GM12892 (cell line): Measurements from ENCODE around the gene ALDH1A1.

Source experiments
- DNase-seq: peaks from one replicate; pipeline ENCODE4 v3.0.0; 2011; ENCODE audit not compliant: insufficient read length
- FAIRE-seq: peaks from 2 replicates; lab custom pipeline; 2011; peaks lifted over from hg19 to GRCh38; lab: Jason Lieb, UNC
- POLR2A ChIP-seq: IDR thresholded peaks from 2 replicates; pipeline ENCODE4 v1.6.1; 2011; ENCODE audit warnings: low read depth, low read length, control low read depth
- POLR2AphosphoS5 ChIP-seq: IDR thresholded peaks from 2 replicates; pipeline ENCODE4 v1.6.1; 2011; ENCODE audit warnings: low read depth, low read length, control low read depth
- TAF1 ChIP-seq: IDR thresholded peaks from 2 replicates; pipeline ENCODE4 v1.6.1; 2011; ENCODE audit warnings: low read depth, mild to moderate bottlenecking, control low read depth, low read length, borderline replicate concordance

Gene ALDH1A1

DNA sequence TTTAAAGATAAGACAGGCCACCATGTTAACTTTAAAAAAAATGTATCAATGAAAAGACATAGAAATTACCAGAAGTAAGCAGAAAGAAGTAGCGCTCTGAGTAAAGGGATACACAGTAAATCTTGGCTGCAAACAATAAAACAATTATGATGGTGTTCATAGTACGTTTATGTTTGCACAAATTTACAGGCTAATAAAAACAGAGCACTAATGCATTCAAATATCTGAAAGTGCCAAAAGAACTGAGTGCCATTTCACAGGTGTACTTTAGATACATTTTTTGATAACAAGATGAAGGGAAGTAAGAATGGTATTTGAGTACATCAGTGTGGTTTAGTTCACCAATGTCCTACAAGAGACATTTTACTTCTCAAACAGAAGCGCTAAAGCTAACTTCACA is 32.9 kb upstream of the ALDH1A1 start:
- DNase-seq (no peak), FAIRE-seq (no peak)
- no peak for TF ChIP-seq POLR2A
- no peak for TF ChIP-seq TAF1

DNA sequence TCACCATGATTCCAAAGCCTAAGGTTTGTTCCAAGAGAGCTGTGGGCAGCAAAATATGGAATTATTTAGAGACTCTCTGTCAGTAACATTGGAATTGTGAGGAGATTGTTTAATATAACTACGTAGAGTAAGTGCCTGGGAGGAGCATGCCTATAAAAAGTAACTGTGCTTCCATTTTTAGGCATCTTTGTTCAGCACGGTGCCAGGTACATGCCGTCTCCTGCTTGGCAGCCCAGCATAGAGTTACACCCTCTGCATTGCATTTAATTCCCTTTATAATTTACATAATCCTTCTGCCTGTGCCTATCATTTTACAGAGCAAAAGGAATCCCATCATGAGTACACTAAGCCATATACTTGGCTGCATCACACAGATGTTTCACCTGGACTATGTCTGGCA is 32.1 kb upstream of the ALDH1A1 start:
- no peak for FAIRE-seq
- TF ChIP-seq POLR2AphosphoS5 = no peak
- no peak for TF ChIP-seq TAF1
- TF ChIP-seq POLR2A = no peak
- DNase-seq = no peak

DNA sequence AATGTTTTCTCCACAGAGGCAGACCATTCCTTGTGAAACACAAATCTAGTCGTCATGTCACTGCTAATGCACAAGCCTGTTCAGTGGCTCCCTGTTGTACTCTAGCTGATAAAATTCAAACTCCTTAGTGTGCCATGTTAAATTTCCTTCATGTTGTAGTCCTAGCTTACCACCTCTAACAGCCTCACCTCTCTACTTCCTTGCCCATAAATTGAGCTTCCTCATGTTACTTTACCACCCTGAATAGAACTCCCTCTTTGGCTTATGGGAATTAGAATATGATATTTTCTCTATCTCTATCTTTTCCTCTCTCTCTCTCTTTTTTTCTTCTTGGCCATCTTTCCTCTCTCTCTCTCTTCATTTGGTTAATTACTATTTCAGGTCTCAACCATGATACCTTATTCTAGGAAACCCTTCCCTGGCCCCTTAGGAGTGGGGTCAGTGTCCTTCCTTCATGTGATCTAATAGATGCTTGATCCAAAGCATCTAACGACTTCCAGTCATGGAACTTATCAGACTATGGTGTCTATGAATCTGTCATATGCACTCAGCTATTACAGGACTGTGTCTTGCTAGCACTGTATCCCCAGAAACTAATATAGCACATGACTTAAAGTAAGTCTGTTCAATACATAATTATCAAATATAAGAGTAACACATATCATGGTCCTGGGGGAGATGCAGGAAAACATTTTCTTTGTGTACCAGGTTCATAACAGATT is 31.5 kb upstream of the ALDH1A1 start:
- no peak for TF ChIP-seq POLR2AphosphoS5
- no peak for TF ChIP-seq TAF1
- no peak for TF ChIP-seq POLR2A
- no peak for DNase-seq
- no peak for FAIRE-seq

DNA sequence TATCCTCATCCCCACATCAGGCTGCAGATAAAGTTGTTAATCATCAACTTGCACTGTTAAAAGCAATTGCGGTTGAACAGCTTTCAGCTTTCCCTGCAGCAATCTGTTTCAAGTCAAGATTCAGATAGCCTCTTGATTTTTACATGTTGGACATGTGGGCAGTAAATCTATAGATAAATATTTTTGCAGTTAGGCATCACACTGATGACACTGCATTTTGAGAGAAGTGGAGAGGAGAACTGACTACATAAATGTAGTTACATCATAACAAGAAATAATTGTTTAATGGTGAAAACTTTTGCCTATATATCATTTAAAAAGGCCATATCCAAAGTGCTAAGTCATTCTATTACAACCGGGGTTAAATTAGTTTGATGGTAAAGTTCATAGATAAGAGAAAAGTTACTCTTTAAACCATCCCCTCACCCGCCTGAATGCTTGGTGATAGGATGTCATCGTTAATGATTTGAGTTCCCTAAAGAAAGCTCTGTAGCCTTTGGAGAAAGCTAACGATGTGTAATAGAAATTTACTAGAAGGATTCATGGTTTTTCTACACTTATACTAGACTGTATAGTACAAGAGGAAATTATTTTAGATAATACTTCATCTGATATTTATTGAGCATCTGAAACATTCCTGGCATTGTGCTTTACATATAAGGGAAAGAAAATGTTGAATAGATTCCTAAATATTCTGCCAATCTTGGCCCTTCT is 30.8 kb upstream of the ALDH1A1 start:
- DNase-seq = no peak
- FAIRE-seq = no peak

DNA sequence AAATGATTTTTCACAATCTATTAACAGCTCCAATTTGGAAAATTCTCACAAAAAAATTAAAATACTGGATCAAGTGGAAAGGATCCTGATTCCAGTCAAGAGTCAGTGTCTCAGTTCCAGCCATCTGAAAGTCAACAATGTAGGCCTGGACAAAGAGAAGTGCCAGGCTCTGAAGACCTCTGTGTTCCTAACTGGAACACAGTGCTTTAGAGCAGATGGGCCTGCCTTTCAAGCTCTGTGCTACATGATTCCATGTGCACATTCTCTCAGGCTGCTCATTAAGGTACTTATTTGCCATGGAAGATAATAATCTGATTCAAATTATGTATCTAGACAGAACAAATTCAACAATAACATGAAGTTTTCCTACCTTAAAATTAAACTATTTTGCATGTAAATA is 30.2 kb upstream of the ALDH1A1 start:
- DNase-seq (no peak), FAIRE-seq (no peak)
- no peak for TF ChIP-seq TAF1
- no peak for TF ChIP-seq POLR2AphosphoS5
- no peak for TF ChIP-seq POLR2A

More for the DNA sequence above, 30.8 kb upstream of the ALDH1A1 start:
- TF ChIP-seq TAF1 (no peak), POLR2AphosphoS5 (no peak), POLR2A (no peak)

DNA sequence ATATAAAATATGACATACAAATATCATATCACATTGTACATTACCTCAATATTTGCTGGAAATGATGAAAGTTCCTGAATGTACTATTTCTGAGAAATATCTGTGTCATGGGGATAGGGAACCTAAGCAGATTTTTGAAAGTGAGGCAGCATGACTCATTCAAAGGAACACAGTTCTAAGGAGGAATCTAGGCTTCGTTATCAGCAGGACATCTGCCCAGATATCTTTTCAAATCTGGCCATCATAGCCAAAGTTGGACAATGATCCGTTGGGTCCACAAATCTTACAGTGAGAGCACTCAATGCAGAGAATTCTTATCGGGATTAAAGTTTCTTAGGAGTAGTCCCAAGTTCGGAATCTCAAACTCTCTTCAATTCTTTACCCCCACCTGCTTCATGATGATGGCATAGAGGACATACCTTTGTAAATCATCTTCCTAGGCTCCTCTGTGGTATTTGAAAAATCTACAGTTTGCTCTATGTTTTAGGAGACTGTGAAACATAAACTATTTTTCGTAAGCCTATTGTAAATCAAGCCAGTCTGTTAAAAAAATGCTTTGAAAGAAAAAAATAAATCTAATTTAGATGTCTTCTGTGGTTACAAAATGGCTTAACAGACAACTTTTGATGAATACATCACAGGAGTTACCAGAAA is 29.4 kb upstream of the ALDH1A1 start:
- DNase-seq = no peak
- no peak for FAIRE-seq
- TF ChIP-seq TAF1 = no peak

DNA sequence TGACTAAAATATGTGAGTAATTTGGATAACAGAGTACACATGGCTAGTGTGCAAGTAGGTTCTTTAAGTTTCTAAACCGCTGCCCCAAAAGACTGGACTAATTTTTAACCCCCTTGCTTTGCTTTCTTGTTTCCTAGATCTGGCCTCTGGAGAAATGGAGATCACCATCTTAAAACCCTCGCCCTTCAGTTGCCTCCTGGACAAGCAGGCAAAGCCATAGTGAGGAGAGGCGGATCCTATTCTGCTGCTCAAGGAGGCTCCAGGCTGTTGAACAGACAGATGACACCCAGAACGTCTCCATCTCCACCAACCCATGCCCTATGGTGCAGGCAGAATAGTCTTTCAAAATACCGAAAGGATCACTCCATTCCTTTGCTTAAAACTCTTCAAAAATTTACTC is 28.6 kb upstream of the ALDH1A1 start:
- DNase-seq (no peak), FAIRE-seq (no peak)
- TF ChIP-seq TAF1 = no peak
- no peak for TF ChIP-seq POLR2A
- no peak for TF ChIP-seq POLR2AphosphoS5

DNA sequence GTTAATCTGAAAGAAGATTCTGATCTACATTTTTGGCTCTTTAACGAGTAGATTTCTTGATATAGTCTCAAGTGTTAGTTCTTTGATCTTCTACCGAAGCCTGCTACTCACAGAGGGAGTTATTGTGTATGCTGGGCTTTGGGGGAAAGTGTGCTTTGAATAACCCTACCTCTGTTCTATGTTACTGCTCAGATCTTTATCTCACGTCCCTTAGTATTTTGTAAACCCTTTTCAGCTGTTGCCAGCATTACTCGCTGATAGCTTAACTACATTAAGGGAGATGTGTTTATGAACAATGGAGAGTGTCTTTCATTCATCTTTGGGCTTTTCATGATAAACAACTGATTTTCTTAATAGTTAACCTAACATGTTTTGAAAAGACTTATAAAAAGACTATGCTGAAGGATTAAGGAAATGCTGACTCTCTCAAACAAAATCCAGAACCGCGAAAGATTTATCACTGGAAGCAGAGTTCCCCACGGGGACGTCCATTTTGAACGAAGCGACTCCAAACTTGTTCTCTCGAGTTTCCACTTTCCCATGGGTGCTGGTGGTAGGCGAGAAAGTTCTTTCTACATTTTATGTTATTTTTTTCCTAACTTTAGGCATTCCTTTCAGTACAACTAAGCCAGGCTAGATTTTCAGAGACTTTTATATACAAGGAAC is 27.9 kb upstream of the ALDH1A1 start:
- DNase-seq (no peak), FAIRE-seq (no peak)
- TF ChIP-seq POLR2AphosphoS5 (no peak), TAF1 (no peak), POLR2A (no peak)

DNA sequence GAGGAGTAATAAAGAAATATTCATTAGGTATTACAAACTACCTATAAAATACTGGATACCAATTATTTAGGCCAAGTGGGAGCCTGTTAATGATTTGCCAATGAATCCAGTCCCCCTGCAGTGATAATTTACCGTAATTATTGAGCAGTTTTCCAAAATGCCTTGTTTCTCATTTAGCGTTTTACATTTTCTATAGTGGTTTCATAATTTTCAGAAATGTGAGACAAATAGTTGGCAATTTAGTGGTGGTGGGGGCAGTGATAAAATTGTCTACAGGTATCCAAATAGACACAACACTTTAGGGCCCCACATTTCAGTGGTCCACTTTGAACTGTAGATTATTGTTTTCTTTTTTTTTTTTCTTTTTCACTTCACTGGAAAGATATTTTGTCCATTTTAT is 27.3 kb upstream of the ALDH1A1 start:
- DNase-seq = no peak
- TF ChIP-seq POLR2A (no peak), TAF1 (no peak), POLR2AphosphoS5 (no peak)
- FAIRE-seq = no peak

DNA sequence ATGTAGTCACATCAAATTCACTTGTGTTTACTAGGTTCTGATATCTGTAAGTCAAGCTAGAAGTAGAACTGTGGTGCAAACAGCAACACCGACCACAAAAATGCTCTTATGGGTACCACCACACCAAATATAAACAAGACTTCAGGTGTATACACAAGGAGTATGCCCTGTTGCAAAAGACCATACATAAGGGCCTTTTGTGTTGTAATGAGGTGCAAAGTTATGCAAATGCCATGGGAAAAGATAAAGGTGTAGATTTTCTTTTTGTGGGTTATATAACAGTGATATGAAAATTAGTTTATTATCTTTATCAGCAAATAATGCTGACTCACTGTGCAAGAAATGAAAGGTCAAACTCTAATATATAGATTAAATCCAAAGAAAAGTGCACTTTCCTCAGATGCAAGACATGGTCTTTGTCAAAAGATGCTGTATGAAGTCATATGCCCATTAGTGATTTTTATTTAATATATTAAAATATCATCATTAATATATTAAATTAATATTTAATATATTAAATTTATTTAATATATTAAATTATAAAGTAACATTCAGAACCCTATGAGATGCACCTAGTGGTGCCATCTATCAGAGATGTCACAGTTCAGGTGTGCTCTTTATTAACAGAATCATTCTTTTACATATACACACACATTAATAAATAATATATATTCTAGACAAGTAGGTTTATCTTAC is 26.7 kb upstream of the ALDH1A1 start:
- TF ChIP-seq POLR2AphosphoS5 (no peak), TAF1 (no peak), POLR2A (no peak)
- no peak for FAIRE-seq
- DNase-seq = no peak

DNA sequence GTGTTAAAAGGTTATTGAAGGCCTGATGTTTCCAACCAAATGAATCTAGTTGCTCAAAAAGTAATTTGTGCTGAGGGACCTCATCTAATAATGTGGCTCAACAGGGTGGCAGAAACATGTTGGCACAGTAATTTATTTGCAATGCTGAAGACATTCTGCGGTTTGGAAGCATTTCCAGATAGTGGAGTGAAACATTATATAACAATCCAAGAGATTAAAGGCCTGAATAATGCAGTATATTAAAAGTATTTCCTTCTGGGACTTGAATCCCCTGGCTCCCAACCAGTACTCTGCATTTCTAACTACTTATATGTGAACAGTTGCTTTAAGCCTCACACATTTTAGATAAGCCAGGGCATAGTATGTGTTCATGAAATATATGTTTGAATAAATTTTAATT is 25.9 kb upstream of the ALDH1A1 start:
- FAIRE-seq (no peak), DNase-seq (no peak)
- TF ChIP-seq POLR2AphosphoS5 (no peak), POLR2A (no peak), TAF1 (no peak)
